ENCODE data around the gene NEUROD2.

DNA sequence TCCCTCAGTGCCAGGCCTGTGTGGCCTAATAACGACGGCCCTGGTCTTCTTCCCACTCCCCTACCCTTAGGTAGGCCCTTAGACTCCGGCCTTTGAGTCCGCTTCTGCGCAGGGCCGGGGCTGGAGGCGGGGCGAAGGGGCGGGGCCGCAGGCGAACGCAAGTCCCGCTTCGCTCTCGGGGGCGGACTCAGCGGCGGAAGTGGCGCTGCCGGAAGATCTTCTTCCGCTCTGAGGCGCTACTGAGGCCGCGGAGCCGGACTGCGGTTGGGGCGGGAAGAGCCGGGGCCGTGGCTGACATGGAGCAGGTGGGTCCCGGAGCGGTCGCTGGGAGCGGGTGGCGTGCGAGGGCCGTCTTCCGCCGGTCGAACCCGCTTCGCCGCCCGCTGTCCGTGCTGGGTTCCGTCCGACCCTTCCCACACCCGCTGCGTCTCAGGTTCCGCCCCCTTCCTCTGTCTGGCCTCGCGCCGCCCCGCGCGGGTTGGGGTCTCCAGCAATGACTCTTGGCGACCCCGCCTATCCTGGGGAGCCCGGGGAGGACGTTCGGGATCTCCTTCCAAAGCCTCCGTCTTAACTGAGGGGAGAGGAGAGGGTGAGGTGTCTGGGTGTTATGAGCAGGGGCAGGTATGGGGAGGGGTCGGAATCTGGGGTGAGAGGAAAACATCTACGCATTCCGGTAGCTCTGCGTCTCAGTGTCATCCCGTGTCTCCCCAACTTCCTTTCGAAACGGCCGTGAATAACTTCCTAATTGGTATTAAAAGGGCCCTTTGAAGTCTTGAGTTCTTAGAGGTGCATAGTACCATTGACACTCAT is 29.4 kb upstream of the NEUROD2 start, which contains the start of gene STARD3:
- TF ChIP-seq POLR2A (IDR thresholded peaks at IDR 0.05; ENCODE audit: extremely low read depth, insufficient read length) (peak; percentile 69), MAX (IDR thresholded peaks at IDR 0.05; ENCODE audit: low read depth, low read length) (peak; percentile 66), MYC (IDR thresholded peaks at IDR 0.05; ENCODE audit: low read depth, low read length) (peak; percentile 75)
- TF ChIP-seq, protein P1, sequence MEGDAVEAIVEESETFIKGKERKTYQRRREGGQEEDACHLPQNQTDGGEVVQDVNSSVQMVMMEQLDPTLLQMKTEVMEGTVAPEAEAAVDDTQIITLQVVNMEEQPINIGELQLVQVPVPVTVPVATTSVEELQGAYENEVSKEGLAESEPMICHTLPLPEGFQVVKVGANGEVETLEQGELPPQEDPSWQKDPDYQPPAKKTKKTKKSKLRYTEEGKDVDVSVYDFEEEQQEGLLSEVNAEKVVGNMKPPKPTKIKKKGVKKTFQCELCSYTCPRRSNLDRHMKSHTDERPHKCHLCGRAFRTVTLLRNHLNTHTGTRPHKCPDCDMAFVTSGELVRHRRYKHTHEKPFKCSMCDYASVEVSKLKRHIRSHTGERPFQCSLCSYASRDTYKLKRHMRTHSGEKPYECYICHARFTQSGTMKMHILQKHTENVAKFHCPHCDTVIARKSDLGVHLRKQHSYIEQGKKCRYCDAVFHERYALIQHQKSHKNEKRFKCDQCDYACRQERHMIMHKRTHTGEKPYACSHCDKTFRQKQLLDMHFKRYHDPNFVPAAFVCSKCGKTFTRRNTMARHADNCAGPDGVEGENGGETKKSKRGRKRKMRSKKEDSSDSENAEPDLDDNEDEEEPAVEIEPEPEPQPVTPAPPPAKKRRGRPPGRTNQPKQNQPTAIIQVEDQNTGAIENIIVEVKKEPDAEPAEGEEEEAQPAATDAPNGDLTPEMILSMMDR (IDR thresholded peaks at IDR 0.05; ENCODE audit: low read depth, low read length): no peak

Data from NB4 (cell line).